ENCODE measurements around the gene NFIA. TPM values are rescaled to one million over a fixed set of nuclear protein-coding genes. Genes with fewer than 3 reads are reported as not detected.

The NFIA gene
- total RNA-seq, 1 experiment from 2014 or later: 38.6 TPM

- Mint-ChIP-seq H3K27ac (ENCODE audit: unreplicated experiment) (no peak overlapping the region), H3K27me3 (ENCODE audit: unreplicated experiment) (no peaks in the 10 kb centered on the region), H3K4me3 (ENCODE audit: low read depth, unreplicated experiment) (no peak overlapping the region), H3K36me3 (ENCODE audit: insufficient read depth, unreplicated experiment) (no peaks in the 10 kb centered on the region), H3K4me1 (ENCODE audit: low read depth, unreplicated experiment) (peaks cover 59% of the 10 kb centered on the region), H3K9me3 (ENCODE audit: low read depth, unreplicated experiment) (no peaks in the 10 kb centered on the region)
- intact Hi-C loops (cut with micrococcal nuclease; ENCODE audit: unreplicated experiment): loop anchor here (5.0 to 10.0 kb wide), 2 partner anchors 69 to 133 kb away; partner anchors contain the start of gene NFIA
- CTCF ChIA-PET: interaction anchor here (0.6 to 0.7 kb wide), 2 partner anchors 11 to 74 kb away, joined by 3 to 4 read pairs; no protein-coding TSS in a partner anchor
- TF ChIP-seq CTCF (IDR thresholded peaks at IDR 0.05; ENCODE audit: unreplicated experiment): no peak
- no TSS peak for BruUV-seq (replicated peaks)
- no peak for DNase-seq
Measured at GRCh38 chr1:61151565-61151964, 69.2 kb downstream of the NFIA start.

GRCh38 chr1:61152066-61152465 is 69.7 kb downstream of the NFIA start:
- Mint-ChIP-seq H3K4me1 (ENCODE audit: low read depth, unreplicated experiment) (peaks cover 63% of the 10 kb centered on the region), H3K27ac (ENCODE audit: unreplicated experiment) (peak overlapping the region; percentile 77), H3K9me3 (ENCODE audit: low read depth, unreplicated experiment) (no peaks in the 10 kb centered on the region), H3K4me3 (ENCODE audit: low read depth, unreplicated experiment) (no peak overlapping the region), H3K27me3 (ENCODE audit: unreplicated experiment) (no peaks in the 10 kb centered on the region), H3K36me3 (ENCODE audit: insufficient read depth, unreplicated experiment) (no peaks in the 10 kb centered on the region)
- no peak for DNase-seq
- TF ChIP-seq CTCF (IDR thresholded peaks at IDR 0.05; ENCODE audit: unreplicated experiment): no peak
- BruUV-seq (replicated peaks): no TSS peak
- CTCF ChIA-PET: interaction anchor here (0.6 to 1.3 kb wide), 4 partner anchors 11 to 133 kb away, joined by 3 to 5 read pairs (median 4); no protein-coding TSS in a partner anchor
- intact Hi-C loops (cut with micrococcal nuclease; ENCODE audit: unreplicated experiment): loop anchor here (2.0 to 10.0 kb wide), 4 partner anchors 69 to 187 kb away; partner anchors contain the start of gene NFIA

GRCh38 chr1:61152469-61153105 is 70.2 kb downstream of the NFIA start:
- Mint-ChIP-seq H3K36me3 (ENCODE audit: insufficient read depth, unreplicated experiment) (no peaks in the 10 kb centered on the region), H3K27ac (ENCODE audit: unreplicated experiment) (peak overlapping the region; percentile 77), H3K27me3 (ENCODE audit: unreplicated experiment) (no peaks in the 10 kb centered on the region), H3K9me3 (ENCODE audit: low read depth, unreplicated experiment) (no peaks in the 10 kb centered on the region), H3K4me1 (ENCODE audit: low read depth, unreplicated experiment) (peaks cover 68% of the 10 kb centered on the region), H3K4me3 (ENCODE audit: low read depth, unreplicated experiment) (no peak overlapping the region)
- no TSS peak for BruUV-seq (replicated peaks)
- DNase-seq: peak; percentile 38
- no peak for TF ChIP-seq CTCF (IDR thresholded peaks at IDR 0.05; ENCODE audit: unreplicated experiment)
- CTCF ChIA-PET: interaction anchor here (0.9 to 1.3 kb wide), 2 partner anchors 18 to 133 kb away, joined by 3 to 5 read pairs; no protein-coding TSS in a partner anchor
- intact Hi-C loops (cut with micrococcal nuclease; ENCODE audit: unreplicated experiment): loop anchor here (2.0 to 10.0 kb wide), 4 partner anchors 68 to 186 kb away; partner anchors contain the start of gene NFIA

GRCh38 chr1:61156576-61157467 is 74.5 kb downstream of the NFIA start:
- TF ChIP-seq CTCF (IDR thresholded peaks at IDR 0.05; ENCODE audit: unreplicated experiment): no peak
- no peaks in the 10 kb centered on the region for H3K27me3 Mint-ChIP-seq (ENCODE audit: unreplicated experiment)
- peaks cover 50% of the 10 kb centered on the region for H3K4me1 Mint-ChIP-seq (ENCODE audit: low read depth, unreplicated experiment)
- no peak for DNase-seq
- intact Hi-C loops (cut with micrococcal nuclease; ENCODE audit: unreplicated experiment): loop anchor here (10.0 kb wide), 1 partner anchor 128 kb away; no protein-coding TSS in a partner anchor
- H3K4me3 Mint-ChIP-seq (ENCODE audit: low read depth, unreplicated experiment): no peak overlapping the region
- H3K9me3 Mint-ChIP-seq (ENCODE audit: low read depth, unreplicated experiment): no peaks in the 10 kb centered on the region
- BruUV-seq (replicated peaks): no TSS peak
- H3K36me3 Mint-ChIP-seq (ENCODE audit: insufficient read depth, unreplicated experiment): no peaks in the 10 kb centered on the region
- H3K27ac Mint-ChIP-seq (ENCODE audit: unreplicated experiment): no peak overlapping the region
- CTCF ChIA-PET: interaction anchor here (0.5 to 1.6 kb wide), 12 partner anchors 9 to 707 kb away, joined by 3 to 7 read pairs (median 4); partner anchors contain the start of gene NFIA

Measured in Calu3 (cell line).